Endometrial microvascular endothelial cells (primary cell): ENCODE data around the gene ODAM. TPM values are rescaled to one million over a fixed set of nuclear protein-coding genes. Genes with fewer than 3 reads are reported as not detected.
"Not testable (repeated sequence)": the region's sequence is repeated elsewhere in the genome, so short reads cannot be mapped to it uniquely, and the experiment has no call there.

Experiments used
- in situ Hi-C: cut with HindIII; loops from 2 replicates; pipeline ENCODE4 v1.10.0; 2017; ENCODE audit warnings: low sequenced_read_pairs, low pct_unique_long_range_greater_than_20kb; ENCODE audit errors: inconsistent ontology term
- total RNA-seq: library from RNA; depleted of rRNA; stranded (reverse); fragments of >200 nt; gene quantifications from one replicate; pipeline ENCODE4 v1.2.3, GENCODE V29; 2015; ENCODE audit errors: inconsistent ontology term

ODAM gene, protein sequence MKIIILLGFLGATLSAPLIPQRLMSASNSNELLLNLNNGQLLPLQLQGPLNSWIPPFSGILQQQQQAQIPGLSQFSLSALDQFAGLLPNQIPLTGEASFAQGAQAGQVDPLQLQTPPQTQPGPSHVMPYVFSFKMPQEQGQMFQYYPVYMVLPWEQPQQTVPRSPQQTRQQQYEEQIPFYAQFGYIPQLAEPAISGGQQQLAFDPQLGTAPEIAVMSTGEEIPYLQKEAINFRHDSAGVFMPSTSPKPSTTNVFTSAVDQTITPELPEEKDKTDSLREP
- total RNA-seq: not detected

DNA sequence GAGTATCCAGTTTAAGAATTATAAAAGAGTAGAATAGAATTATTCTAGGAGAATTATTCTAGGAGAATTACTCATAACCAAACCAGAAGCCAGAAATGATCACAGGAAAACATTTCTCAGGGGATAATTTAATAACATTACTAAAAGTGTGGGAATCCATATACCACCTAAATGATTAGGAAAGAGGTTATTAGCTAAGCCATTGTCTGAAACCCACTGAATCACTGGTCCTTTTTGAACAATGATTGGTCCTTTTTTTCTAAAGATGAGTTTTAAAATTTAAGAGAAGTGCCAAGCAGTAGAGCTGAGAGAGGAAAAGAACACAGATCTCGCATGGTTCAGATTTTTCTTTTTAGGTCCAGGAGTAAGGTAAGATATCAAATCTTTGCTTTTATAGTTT is at the start of gene ODAM:
Gene ODAM (plus strand): TSS at position 301 of the 400 bp plus-strand sequence. CDS start 819 bp downstream, outside the sequence.
- in situ Hi-C loops: no loop called here

DNA sequence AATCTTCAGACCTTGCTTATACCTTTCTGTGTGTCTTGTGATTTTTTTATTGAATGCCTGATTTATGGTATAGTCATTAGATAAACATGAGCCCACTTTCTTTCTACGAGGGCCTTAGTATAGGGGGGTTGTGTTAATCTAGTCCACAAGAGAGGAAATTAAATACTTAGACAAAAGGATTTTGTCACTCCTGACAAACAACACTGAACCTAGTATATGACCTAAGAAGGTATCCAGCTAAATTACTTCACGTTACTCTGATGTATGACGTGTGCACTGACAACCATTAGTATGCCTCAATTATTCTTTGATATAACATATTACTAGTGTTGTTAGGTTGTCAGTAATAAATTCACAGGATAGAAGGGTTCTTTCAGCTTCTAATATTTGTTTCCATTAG is 44.3 kb upstream of the ODAM start:
- in situ Hi-C loops: no loop called here

DNA sequence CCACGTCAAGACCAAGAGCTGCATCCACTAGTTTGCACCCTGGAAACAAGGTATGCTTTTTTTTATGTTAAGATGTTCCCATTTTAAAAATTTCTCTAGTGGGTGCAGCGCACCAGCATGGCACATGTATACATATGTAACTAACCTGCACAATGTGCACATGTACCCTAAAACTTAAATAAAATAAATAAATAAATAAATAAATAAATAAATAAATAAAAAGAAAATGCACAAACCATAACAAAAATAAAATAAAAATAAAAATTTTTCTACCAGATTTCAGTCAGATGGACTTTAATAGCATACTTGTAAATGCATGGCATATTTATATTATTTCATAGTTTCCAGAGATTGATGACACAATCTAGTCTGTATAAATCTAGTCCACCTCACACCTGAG is 43.4 kb upstream of the ODAM start:
- in situ Hi-C loops: no loop called here

DNA sequence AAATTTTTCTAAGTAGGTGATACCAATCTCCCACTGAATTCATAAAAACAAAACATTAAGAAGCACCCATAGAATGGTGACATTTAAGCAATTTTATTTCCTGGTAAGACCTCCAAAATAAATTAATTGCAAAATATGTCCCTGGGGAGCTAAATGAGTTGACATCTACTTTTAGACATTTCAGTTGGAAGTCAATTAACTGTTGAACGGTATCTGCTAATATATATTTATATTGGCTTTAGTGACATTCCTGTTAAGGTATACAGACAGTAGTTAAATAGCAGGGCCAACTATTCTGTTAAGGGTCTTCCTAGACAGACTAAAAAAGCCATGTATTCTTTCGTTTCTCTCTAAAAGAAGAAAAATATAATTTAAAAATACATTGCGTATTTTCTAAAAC is 41.6 kb upstream of the ODAM start, which contains the start of gene PRR27:
Gene PRR27 (plus strand): TSS at position 301 of the 400 bp plus-strand sequence. CDS start 139 bp downstream, outside the sequence.
- in situ Hi-C loops: no loop called here

DNA sequence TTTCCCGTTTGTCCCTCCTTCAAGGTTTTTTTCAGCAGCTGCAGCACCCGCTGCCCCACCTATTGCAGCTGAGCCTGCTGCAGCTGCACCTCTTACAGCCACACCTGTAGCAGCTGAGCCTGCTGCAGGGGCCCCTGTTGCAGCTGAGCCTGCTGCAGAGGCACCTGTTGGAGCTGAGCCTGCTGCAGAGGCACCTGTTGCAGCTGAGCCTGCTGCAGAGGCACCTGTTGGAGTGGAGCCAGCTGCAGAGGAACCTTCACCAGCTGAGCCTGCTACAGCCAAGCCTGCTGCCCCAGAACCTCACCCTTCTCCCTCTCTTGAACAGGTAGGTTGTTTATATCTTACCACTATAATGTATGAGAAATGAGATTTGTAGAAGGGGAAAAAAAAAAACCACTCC is 36.9 kb upstream of the ODAM start:
- in situ Hi-C loops: no loop called here

DNA sequence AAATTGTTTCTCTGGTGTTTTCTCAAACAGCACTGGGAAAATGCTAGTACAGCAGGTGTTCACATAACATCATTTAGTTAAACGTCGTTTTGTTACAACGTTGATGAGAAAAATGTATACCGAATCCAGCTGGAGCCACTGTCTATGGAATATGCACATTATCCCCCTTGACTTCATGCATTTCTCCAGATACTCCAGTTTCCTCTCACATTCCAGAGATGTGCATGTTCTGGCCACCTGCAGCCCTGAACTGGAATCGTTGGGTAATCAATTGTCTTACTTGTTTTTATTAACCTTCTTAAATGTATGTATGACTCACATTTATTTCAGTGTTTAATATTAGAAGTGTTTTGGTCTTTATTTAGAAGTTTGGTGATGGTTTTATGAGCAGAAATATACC is 18.4 kb upstream of the ODAM start:
- in situ Hi-C loops: no loop called here

DNA sequence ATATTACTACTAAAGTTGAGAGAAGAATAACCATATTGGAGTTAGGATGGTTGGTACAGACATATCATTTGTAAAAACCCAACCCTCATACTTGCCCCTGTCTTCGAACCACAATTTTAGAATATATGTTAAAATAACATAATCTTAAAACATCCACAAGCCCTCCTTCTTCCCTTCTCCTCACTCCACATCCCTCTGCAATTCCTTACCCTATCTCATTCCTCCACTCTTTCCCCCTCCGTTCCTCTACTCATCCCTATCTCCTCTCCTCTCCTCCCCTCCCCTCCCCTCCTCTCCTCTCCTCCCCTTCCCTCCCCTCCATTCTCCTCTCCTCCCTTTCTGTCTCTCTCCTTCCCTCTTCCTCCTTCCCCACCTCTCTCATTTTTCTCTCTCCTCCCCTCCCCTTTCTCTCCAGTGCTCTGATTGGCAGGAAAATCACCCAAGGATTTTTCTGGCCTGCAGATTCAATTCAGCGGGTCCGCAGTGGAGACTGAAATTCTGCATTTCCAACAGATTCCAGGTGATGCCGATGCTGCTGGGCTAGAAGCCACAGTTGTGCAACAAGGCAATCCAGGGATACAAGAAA is 17.4 kb upstream of the ODAM start:
- in situ Hi-C loops: no loop called here

DNA sequence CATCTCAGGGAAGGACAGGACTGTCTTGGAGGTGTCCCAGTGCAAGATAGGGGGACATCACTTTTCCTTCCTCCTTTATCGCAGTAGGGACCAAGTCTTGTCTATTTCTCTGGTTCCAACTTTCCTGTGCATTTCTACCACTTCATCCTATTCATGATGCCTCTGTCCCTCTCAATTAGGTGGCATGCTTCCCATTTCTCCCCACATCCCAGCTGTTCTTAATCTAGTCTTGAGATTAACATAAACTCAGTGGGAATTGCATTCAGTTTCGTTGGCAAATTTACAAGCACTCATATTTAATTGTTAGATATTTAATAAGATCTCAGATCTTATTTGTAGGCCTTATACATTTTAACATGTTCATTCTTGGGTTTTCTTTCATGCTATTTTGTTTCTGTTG is 15.7 kb upstream of the ODAM start:
- in situ Hi-C loops: no loop called here

DNA sequence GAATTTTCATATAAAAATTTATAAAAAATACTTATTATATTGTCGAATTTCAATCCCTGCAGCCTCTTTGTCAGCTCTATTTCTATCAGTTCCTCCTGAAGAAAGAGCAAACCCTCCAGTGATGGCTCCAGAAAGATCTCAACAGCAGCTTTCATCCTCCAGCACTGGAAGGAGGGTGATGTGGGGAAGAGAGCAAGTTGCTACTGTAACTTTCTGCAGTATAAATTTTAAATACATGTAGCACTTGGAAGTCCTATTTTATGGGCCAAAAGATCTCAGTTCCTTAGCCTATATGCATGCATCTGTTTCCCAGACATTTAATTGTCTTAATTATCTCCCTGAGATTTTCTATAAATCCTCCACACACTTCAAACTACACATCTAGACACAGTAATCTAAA is 13.7 kb upstream of the ODAM start:
- in situ Hi-C loops: no loop called here

DNA sequence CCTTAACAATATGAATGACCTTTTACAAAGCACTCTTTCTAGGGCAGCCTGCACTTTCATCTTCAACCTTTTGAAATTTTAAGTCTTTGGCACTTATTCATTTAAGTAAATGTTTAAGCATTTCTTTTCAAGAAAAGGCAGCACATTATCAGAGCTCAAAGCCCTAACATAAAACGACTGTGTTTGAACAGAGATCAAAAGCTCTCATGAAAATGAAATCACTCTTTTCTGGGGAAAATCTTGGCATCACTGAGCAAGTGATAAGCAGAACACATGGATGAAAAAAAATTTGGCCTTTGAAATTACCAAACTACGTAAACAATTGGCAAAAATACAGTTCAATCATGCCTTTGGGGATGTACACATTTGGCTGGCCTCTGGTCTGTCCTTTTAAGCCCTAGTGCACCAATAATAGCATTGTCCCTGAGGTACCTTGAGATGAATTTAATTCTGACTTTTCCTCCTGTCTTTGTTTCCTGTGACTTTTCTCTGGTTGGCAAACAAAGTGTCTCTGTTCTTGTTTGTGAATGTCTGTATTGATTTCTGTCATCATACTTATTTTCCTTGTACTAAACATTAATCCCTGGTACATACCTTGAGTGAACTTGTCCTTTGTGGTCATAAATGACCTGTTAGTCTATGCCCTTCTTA is 12.9 kb upstream of the ODAM start:
- in situ Hi-C loops: no loop called here

DNA sequence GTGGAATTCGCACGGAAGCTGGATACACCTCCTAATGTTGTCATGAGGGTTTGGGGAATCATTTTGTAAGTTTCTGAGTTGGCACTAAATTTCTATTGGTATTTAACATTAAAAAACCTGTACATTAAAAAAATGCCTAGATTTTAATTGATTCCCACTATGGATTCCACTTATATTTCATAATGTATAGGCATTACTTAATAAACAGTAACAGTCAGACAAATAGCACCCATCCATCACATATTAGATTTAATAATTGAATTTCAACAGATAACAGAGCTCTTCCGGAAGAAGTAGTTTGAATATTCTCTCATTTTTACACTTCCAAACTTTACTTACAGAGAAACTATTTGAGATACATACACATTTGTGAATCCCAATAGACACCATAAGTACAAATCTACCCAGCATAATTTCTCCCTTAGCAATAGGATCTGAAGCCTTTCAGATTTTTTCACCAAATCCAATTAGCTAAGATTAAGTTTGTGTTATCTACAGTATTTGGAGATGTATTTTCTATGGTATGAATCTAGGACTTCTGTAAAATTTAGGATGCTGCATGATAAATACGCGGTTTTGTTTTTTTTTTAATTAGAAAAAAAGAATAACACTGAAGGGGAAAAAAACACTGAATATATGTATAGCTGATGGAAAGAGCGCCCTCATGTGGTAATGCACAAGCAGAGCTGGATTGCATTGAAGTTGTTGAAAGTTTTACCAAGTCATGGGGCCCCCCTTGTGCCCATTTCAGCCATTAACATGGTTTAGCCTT is 12.2 kb upstream of the ODAM start:
- in situ Hi-C loops: no loop called here

DNA sequence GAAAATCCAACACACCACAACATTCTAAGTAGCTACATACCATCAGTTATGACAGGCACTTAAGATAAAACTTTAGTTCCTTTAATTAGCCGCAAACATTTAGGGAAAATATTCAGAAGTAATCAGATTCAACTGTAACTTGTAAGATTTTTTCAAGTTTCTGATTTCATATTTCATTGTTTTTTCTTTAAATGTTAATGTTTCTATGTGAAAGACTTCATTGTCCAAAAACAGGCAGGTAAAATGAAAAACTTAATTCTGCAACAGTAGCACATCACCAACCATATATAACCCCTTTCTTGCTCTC is 11.6 kb upstream of the ODAM start:
- in situ Hi-C loops: no loop called here

DNA sequence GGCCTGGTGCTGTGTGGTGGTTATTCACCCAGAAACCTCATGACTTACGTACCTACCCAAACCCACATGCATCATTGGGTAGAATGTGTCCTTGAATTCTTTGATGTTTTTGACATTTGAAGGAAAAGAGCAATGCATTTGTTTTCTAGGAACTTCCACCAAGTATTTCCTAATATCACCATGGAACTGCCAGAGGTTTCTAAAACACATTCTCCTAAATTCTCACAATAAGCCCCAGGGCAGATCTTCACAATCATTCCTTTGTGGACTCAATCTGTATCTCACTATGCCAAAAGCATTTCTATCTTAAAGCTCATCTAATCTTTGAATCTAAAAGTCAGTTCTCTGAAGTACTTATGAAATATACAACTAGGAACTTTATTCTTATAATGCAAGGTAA is 8.3 kb upstream of the ODAM start:
- in situ Hi-C loops: no loop called here

DNA sequence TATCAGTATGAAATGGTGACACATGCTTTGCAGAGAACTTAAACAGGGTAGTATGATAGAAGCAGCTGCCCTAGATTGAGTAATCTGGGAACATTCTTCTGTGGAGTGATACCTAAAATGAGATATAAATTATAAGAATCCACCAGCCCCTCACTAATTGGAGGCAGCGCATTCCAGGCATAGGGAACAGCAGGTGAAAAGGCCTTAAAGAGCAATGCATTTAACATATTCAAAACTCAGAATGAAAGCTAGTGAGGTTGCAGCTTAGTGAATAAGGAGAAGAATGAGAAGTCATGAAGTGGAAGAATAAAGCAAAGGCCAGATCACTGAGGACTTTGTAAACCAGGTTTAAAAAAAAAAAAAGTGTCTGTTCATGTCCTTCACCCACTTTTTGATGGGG is 4.9 kb upstream of the ODAM start:
- in situ Hi-C loops: no loop called here

DNA sequence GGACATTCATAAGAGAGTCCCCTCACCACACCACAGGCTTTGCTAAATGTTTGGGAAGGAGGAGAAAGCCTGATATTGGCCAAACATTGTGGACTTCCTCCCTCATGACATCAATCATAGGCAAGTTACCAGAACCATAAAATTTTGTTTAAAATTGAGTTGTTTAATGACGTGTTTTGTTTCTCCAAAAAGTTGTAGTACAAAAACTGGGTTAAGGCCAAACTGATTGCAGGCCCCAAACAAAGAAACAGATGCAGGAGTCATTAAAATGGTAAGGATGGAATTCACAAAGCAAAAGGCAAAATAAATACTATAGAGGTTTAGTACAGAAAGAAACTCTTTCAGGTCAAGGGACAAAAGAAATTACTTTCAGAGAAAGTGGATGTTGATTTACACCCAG is 3.9 kb upstream of the ODAM start:
- in situ Hi-C loops: no loop called here

DNA sequence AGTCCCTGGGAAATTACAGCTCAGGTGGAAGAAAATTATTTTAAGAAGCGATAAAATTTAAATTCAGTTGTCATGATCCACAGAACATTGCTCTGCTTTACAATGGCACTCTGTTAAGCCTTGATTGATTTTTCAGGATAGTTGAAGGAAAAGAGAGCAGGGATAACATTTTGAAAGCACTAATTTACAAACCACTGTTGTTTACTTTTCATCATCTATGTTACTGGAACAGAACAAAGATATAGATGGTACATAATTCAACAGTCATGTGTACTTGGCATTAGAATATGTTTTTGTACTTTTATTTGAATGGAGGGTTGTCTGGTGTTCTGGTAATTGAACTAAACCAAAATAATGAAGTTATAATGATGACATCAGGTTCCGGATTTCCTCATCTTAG is 2.6 kb upstream of the ODAM start:
- in situ Hi-C loops: no loop called here

DNA sequence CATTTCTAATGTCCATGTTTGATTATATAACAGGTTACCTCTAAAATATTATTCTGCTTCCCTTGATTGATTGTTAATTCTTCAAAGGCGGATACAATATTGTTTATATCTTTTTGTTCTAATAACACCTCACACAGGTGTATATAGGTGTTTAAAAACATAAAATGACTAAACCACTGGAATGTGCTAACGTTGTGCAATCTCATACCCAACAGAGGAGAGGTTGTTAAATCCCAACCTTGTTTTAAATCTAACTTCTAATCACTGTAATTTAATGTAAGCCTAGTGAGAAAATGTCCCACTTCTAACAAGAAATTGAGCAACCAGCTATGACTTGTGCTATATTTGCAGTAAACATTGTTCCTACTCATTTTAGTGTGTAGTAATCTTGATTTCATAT is 1.3 kb downstream of the ODAM start:
- in situ Hi-C loops: no loop called here

DNA sequence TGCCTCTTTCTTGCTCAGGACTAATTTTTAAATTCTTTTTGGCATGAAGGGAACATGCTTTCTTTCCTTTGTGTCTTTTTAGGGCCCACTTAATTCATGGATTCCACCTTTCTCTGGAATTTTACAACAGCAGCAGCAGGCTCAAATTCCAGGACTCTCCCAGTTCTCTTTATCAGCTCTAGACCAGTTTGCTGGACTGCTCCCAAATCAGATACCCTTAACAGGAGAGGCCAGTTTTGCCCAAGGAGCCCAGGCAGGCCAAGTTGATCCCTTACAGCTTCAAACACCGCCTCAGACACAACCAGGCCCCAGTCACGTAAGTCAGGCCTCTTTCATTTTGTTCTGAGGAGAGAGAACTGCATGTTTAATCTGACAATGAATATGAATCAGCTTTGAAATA is 2.3 kb downstream of the ODAM start:
- in situ Hi-C loops: no loop called here

DNA sequence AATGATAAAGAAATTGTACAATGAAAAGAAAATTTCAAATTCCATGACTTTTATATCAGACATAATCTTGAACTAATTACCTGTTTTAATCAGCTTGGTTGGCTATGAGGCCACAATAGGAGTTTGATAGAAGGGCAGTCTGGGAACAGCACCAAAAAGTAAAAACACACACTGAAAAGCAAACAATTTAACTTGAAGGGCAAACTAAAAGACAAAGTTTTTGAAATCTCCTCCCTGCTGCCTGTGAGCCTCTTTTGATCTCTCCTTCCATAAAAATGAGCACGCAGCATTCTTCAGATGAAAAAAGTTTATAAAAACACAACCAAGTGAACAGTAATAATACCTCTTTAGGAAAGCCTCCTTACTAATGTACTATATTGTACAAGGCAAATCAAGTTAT is 8.1 kb downstream of the ODAM start:
- in situ Hi-C loops: no loop called here

DNA sequence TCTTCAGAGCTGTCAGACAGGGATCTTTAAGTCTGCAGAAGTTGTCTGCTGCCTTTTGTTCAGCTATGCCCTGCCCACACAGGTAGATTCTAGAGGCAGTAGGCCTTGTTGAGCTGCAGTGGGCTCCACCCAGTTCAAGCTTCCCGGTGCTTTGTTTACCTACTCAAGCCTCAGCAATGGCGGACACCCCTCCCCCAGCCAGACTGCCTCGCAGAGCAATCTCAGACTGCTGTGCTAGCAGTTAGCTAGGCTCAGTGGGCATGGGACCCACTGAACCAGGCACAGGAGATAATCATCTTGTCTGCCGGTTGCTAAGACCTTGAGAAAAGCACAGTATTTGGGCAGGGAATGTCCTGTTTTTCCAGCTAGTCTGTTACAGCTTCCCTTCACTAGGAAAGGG is 17.2 kb downstream of the ODAM start:
- in situ Hi-C loops: not testable (repeated sequence)
